GM23248 (cell line): ENCODE measurements around the gene TENM3. TPM values are rescaled to one million over a fixed set of nuclear protein-coding genes. Genes with fewer than 3 reads are reported as not detected.

ENCODE experiments used
- DNase-seq: peaks from one replicate; pipeline ENCODE4 v3.0.0-alpha.2; 2015
- H2AFZ ChIP-seq: fragments of 200-600 bp; sonication (generic); 2 replicates; pipeline ENCODE4 v1.6.1; 2016; ENCODE audit warnings: antibody characterized with exemption
- H3F3A ChIP-seq: fragments of 200-600 bp; sonication (generic); 2 replicates; pipeline ENCODE4 v1.6.1; 2016; ENCODE audit warnings: mild to moderate bottlenecking, antibody characterized with exemption, mixed run types; ENCODE audit not compliant: insufficient read depth
- H3K27ac ChIP-seq: fragments of 200-600 bp; sonication (generic); 2 replicates; pipeline ENCODE4 v1.5.1; 2016; ENCODE audit warnings: mild to moderate bottlenecking
- H3K27me3 ChIP-seq: fragments of 200-600 bp; sonication (generic); replicated peaks from 2 replicates; pipeline ENCODE4 v1.6.1; 2016; ENCODE audit warnings: mild to moderate bottlenecking; ENCODE audit not compliant: insufficient read depth
- H3K36me3 ChIP-seq: fragments of 200-600 bp; sonication (generic); 2 replicates; pipeline ENCODE4 v1.6.1; 2016; ENCODE audit warnings: low read depth, mild to moderate bottlenecking
- H3K4me1 ChIP-seq: fragments of 200-600 bp; sonication (generic); 2 replicates; pipeline ENCODE4 v1.6.1; 2016; ENCODE audit warnings: mild to moderate bottlenecking; ENCODE audit not compliant: insufficient read depth
- H3K4me2 ChIP-seq: fragments of 200-600 bp; sonication (generic); one replicate; pipeline ENCODE4 v1.6.1; 2016; ENCODE audit warnings: mild to moderate bottlenecking; ENCODE audit not compliant: unreplicated experiment
- H3K4me3 ChIP-seq: fragments of 200-600 bp; sonication (generic); 2 replicates; pipeline ENCODE4 v1.5.1; 2016; ENCODE audit warnings: mild to moderate bottlenecking
- H3K79me2 ChIP-seq: fragments of 200-600 bp; sonication (generic); 2 replicates; pipeline ENCODE4 v1.6.1; 2016; ENCODE audit warnings: mild to moderate bottlenecking; ENCODE audit not compliant: insufficient read depth
- H3K9ac ChIP-seq: fragments of 200-600 bp; sonication (generic); 2 replicates; pipeline ENCODE4 v1.6.1; 2016; ENCODE audit warnings: mild to moderate bottlenecking
- H3K9me2 ChIP-seq: fragments of 200-600 bp; sonication (generic); 2 replicates; pipeline ENCODE4 v1.6.1; 2016; ENCODE audit warnings: mixed run types, mild to moderate bottlenecking, moderate library complexity; ENCODE audit not compliant: insufficient read depth
- H3K9me3 ChIP-seq: fragments of 200-600 bp; sonication (generic); one replicate; pipeline ENCODE4 v1.6.1; 2017; ENCODE audit warnings: low read depth
- H4K20me1 ChIP-seq: fragments of 200-600 bp; sonication (generic); 2 replicates; pipeline ENCODE4 v1.6.0; 2016; ENCODE audit not compliant: insufficient read depth
- EZH2 ChIP-seq: fragments of 200-600 bp; sonication (generic); IDR thresholded peaks from 2 replicates; pipeline ENCODE4 v1.6.1; 2018; ENCODE audit warnings: antibody characterized with exemption, mild to moderate bottlenecking; ENCODE audit not compliant: insufficient read depth, poor library complexity, severe bottlenecking
- EZH2phosphoT487 ChIP-seq: fragments of 200-600 bp; sonication (generic); IDR thresholded peaks from 2 replicates; pipeline ENCODE4 v1.6.1; 2018; ENCODE audit warnings: antibody characterized with exemption, moderate library complexity, mild to moderate bottlenecking, low read depth; ENCODE audit not compliant: insufficient read depth
- WGBS, 2 experiments: methylation state at CpG; one replicate each; pipeline ENCODE4 v1.1.6; 2015 to 2017; ENCODE audit warnings: low lambda C conversion rate in 2 of 2, low coverage in 1 of 2; ENCODE audit errors: missing lambda C conversion rate in 2 of 2; 5-methylcytosine and 5-hydroxymethylcytosine counted together
- in situ Hi-C: fragments of 300-500 bp; cut with MboI; formaldehyde crosslinking; loops from 2 replicates; pipeline ENCODE4 v1.15.0; 2020
- polyA plus RNA-seq: library from polyadenylated mRNA; unstranded; fragments of >200 nt; fragmentation: Nextera tagmentation; extraction: Ambion mirVana; gene quantifications from 2 replicates; pipeline ENCODE4 v1.2.1, GENCODE V29; 2016
- total RNA-seq: library from RNA; depleted of rRNA; stranded (reverse); fragments of >200 nt; shearing (Covaris generic); gene quantifications from 2 replicates; pipeline ENCODE4 v1.2.3, GENCODE V29; 2014

The TENM3 gene
- total and polyA plus RNA-seq, 2 experiments from 2014 or later: 0.83 to 8.1 TPM

DNA sequence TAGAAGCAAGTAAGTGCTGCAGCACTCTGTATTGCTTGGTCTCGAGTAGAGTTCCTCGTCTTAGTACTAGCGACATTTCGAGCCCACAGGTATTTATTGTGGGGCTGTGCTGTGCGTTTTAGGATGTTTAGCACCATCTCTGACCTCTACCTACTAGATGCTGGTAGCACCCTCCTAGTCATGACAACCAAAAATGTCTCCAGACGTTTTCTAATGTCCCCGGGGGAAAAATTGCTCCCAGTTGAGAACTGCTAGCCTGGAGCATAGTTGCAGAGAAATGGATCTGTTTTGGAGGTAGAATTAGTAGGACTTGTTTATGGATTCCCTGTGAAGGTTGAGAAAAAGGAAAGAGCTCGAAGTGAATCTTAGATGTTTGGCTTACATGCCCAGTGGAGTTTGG is 287.2 kb downstream of the TENM3 start:
- Histone ChIP-seq H3K79me2 (no peaks in the 10 kb centered on the region), H3K27ac (no peak overlapping the region), H3K4me2 (no peak overlapping the region), H2AFZ (no peak overlapping the region), H3K9ac (no peak overlapping the region), H3K9me3 (no peaks in the 10 kb centered on the region), H4K20me1 (no peaks in the 10 kb centered on the region), H3K36me3 (no peaks in the 10 kb centered on the region), H3K9me2 (no peaks in the 10 kb centered on the region), H3K27me3 (no peaks in the 10 kb centered on the region), H3K4me3 (no peak overlapping the region), H3K4me1 (no peaks in the 10 kb centered on the region), H3F3A (no peaks in the 10 kb centered on the region)
- no peak for DNase-seq
- in situ Hi-C loops: no loop called here
- TF ChIP-seq EZH2phosphoT487 (no peak), EZH2 (no peak)
- 51 to 61% methylated on average over 8 of the region's 8 CpGs for WGBS, 2 experiments

DNA sequence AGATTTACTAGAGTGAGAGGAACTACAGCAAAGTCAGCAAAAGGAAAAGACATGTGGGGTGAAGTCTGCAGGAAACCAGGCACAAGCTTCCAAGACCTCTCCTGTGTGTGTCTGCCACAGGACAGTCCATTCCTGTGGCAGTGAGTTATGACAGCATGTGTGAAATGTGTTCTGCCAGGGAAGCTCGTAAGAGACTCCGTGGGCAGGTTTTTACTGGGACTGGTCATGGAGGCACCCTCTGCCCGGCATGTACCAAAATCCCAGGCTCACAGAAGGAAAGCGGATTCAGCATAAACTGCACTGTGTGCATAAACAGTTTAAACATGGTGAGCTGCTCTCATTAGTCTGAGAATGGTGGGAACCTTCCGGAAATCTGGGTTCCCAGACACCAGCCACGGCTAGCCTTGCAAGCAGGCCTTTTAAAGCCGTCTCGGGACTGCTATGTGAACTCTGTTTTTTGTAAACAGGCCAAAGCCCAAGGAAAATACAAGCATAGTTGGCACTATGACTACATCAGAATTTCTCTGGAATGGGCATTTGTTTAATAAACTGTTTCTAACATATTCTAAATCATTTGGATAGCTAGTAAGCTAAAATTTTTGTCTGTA is 288.5 kb downstream of the TENM3 start:
- in situ Hi-C loops: no loop called here
- H3K4me1 ChIP-seq: no peaks in the 10 kb centered on the region
- H3K36me3 ChIP-seq: no peaks in the 10 kb centered on the region
- H3K27me3 ChIP-seq: no peaks in the 10 kb centered on the region
- H3K9ac ChIP-seq: no peak overlapping the region
- no peak overlapping the region for H2AFZ ChIP-seq
- DNase-seq: peak; percentile 2
- H3K79me2 ChIP-seq: no peaks in the 10 kb centered on the region
- H3K9me3 ChIP-seq: no peaks in the 10 kb centered on the region
- no peaks in the 10 kb centered on the region for H3K9me2 ChIP-seq
- no peak overlapping the region for H3K4me3 ChIP-seq
- no peak overlapping the region for H3K27ac ChIP-seq
- no peaks in the 10 kb centered on the region for H4K20me1 ChIP-seq
- H3K4me2 ChIP-seq: no peak overlapping the region
- TF ChIP-seq EZH2: no peak
- TF ChIP-seq EZH2phosphoT487: no peak
- 8% methylated on average over 8 of the region's 8 CpGs for WGBS, 2 experiments
- no peaks in the 10 kb centered on the region for H3F3A ChIP-seq

DNA sequence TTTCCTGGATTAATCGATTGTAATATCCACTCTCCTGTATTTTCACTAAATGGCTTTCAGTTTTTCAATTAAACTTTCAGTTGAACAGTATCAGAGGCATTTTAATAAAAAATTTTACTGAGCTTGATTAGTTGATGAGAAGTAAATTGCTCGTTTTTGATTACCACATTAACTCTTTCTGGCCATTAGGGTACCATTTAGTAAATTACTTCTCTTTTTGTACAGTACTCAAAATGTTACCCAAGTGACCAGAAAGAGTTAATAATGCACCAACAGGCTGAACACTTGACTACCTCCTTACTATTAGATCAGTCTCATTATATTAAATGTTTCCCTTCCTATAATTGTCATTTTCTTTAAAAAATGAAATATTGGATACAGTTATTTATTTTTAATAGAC is 289.2 kb downstream of the TENM3 start:
- no peaks in the 10 kb centered on the region for H3K9me2 ChIP-seq
- no peak for TF ChIP-seq EZH2
- no peak for TF ChIP-seq EZH2phosphoT487
- no peaks in the 10 kb centered on the region for H3F3A ChIP-seq
- no peaks in the 10 kb centered on the region for H4K20me1 ChIP-seq
- H3K4me3 ChIP-seq: no peak overlapping the region
- WGBS, 2 experiments: 29 to 36% methylated on average over 2 of the region's 2 CpGs
- no peak overlapping the region for H3K27ac ChIP-seq
- H3K36me3 ChIP-seq: no peaks in the 10 kb centered on the region
- in situ Hi-C loops: no loop called here
- H3K27me3 ChIP-seq: no peaks in the 10 kb centered on the region
- H3K79me2 ChIP-seq: no peaks in the 10 kb centered on the region
- H2AFZ ChIP-seq: no peak overlapping the region
- H3K9ac ChIP-seq: no peak overlapping the region
- H3K4me1 ChIP-seq: no peaks in the 10 kb centered on the region
- H3K9me3 ChIP-seq: no peaks in the 10 kb centered on the region
- H3K4me2 ChIP-seq: no peak overlapping the region
- no peak for DNase-seq

DNA sequence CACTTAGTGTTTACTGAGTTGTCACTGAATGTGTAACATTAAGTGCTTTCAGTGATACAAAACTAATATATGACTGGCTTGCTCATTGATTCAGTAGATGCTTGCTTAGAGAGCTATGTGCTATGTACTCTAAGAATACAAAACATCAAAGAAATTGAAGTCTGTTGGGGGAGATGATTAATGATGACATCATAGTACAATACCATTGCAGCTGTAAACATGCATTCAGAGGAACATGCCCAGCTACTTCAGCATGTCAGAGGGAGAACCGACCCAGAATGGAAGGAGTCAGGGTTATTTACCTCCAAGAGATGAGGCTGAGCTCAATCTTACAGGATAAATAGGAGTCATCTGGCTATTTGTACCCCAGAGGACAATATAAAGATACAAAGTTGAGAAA is 290.8 kb downstream of the TENM3 start:
- 4 to 6% methylated on average over 1 of the region's 1 CpG for WGBS, 2 experiments
- Histone ChIP-seq H4K20me1 (no peaks in the 10 kb centered on the region), H2AFZ (no peak overlapping the region), H3K36me3 (no peaks in the 10 kb centered on the region), H3K9ac (no peak overlapping the region), H3K4me2 (no peak overlapping the region), H3K27me3 (no peaks in the 10 kb centered on the region), H3K27ac (no peak overlapping the region), H3K9me2 (no peaks in the 10 kb centered on the region), H3F3A (no peaks in the 10 kb centered on the region), H3K79me2 (no peaks in the 10 kb centered on the region), H3K4me1 (no peaks in the 10 kb centered on the region), H3K4me3 (no peak overlapping the region), H3K9me3 (no peaks in the 10 kb centered on the region)
- TF ChIP-seq EZH2: no peak
- in situ Hi-C loops: no loop called here
- DNase-seq: peak; percentile 10

DNA sequence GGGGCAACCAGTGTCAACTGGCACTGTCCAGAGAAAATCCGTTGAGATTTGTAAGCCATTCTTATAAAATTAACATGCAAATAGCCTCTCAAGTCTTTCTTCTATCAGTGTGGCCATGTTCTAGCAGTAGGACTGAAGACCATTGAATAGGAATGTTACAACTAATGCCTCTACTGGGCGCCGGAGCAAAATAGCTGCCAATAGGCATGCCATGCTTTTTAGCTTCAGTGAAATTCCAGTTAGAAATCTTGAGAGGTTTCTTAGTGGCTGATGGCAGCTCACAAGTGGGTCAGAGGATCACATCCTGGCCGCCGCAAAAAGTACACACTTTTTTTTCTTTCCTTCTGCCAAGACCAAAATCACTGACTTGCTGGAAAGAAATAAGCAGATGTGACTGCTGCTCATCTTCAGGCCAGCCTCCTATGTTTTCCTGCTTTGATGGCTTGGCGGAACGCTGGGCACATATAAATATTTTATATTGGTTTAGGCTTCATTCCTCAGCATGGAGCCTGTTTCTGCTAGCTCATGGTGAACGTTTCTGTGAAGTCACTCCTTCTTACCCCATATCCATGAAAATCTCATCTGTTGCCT is 293.1 kb downstream of the TENM3 start:
- Histone ChIP-seq H3K4me1 (no peaks in the 10 kb centered on the region), H2AFZ (no peak overlapping the region), H3K4me3 (no peak overlapping the region), H3K79me2 (no peaks in the 10 kb centered on the region), H3K27me3 (no peaks in the 10 kb centered on the region), H3K36me3 (no peaks in the 10 kb centered on the region), H4K20me1 (no peaks in the 10 kb centered on the region), H3K4me2 (no peak overlapping the region), H3F3A (no peaks in the 10 kb centered on the region), H3K9me2 (no peaks in the 10 kb centered on the region), H3K9me3 (no peaks in the 10 kb centered on the region), H3K9ac (no peak overlapping the region), H3K27ac (no peak overlapping the region)
- 43 to 49% methylated on average over 8 of the region's 8 CpGs for WGBS, 2 experiments
- DNase-seq: no peak
- in situ Hi-C loops: no loop called here
- TF ChIP-seq EZH2phosphoT487 (no peak), EZH2 (no peak)
